ENCODE data around the gene TAX1BP1.
A peak's percentile ranks its signal among the peaks of the same experiment; 100 is the strongest.

The TAX1BP1 gene

DNA sequence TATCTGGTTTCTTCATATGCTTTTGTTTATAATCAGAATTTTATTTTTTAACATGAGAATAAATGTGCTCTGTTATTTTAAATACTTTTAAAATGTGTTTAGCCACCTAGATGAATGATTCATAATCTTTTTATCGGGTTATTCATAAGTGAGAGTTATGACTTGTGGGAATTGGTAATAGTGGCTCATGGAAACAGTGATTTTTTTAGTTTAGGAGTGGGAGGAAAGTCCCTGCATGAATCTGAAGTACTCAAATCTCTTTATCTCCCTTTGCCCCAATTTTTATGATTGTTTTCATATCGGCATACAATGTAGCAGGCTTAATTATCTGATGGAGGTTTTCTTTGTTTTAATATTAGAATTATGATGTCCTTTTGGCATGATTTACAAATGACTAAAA, 42.9 kb downstream of the TAX1BP1 start:
- no peak for DNase-seq

DNA sequence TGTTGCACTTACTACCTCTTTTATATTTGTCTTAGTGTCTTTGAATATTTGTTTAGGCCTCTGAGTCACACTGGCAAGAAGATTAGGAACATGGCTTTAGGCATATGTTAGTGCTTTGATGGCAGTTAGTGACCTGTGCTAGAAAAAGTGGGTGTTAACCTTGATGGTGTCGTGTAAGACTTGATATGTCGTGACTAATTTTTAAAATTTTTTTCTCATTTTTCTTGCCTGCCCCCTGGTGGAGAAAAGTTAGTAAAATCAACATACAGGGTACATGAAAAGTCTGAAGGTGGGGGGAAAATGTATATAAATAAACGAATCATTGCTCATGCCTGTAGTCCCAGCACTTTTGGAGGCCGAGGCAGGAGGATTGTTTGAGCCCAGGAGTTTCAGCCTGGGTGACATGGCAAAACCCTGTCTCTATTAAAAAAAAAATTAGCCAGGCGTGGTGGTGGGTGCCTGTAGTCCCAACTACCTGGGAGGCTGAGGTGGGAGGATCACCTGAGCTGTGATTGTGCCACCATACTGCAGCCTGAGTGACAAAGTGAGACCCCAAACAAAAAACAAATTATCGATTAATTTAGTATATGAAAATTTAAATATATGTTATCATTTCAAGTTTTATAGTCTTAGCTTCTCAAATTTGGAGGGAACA, 44.6 kb downstream of the TAX1BP1 start:
- peak in 1 of 2 experiments; percentile 55 for DNase-seq

DNA sequence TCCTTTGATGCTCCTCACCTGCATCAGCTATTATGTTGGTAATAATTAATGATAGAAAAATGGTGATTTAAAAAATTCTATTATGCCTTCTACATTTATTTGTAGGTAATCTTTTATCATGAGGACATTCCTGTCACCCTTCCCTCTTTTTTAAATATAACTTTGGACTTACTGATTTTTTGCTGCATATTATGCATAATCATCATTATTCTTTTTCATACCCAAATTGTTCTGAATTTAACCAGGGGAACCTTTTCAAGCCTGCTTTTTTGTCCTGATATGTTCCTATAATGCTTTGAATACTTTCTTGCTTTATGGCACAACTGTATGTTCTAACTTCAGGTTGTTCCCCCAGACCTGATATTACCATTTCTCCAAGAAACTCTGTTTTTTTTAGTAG, 48.5 kb downstream of the TAX1BP1 start:
- DNase-seq, result no peak

- DNase-seq, result no peak
Measured at GRCh38 chr7:27793780-27794179, 53.8 kb downstream of the TAX1BP1 start.

DNA sequence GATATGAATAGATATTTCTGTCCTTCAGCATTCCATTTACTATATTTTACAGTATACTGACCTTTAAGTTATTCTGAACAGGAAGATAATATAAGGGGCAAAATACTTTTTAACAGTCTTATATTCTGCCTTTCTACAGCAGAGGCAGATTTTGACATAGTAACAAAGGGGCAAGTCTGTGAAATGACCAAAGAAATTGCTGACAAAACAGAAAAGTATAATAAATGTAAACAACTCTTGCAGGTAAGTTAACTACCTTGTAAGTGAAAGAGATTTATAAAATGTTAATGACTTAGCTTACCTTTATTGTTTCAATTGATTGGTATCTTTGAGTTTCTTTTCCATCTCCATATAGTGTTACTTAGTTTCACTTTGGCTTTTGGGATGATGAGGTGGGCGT, 56.0 kb downstream of the TAX1BP1 start:
- no peak for DNase-seq

DNA sequence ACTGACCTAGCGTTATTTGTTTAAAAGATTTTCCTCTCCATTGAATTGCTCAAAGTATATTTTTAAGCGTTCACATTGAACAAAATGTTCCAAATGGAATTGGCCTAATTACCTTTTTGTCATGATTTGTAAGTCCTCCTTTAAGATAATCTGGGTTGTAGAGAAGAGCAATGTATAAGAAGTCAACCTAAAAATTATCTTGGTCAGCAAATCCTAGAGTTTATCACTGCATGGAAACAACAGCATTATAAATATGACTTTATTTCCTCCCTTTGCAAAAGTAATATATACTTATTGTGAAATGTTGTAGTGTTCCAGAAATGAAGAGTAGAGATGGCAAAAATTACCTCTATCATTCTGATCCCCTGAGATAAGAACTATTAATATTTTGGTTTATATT, 59.2 kb downstream of the TAX1BP1 start:
- DNase-seq, result no peak

DNA sequence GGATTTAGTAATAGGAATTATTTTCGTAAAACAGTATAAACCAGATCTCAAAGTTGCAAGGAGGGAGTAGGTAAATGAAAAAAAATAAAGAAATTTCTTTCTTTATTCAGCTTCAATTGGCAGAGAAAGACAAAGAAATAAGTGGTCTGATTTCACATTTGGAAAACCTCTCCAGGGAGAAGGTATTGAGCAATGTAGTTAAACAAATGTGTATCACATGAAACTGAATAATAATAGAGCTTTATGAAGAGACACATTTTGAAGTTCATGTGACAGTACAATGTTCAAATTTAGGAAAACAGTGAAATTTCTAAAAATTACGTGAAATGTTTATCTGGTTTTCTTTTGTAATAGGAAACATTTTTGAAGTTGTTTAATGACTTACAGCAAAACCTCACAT, 63.0 kb downstream of the TAX1BP1 start:
- no peak for DNase-seq

DNA sequence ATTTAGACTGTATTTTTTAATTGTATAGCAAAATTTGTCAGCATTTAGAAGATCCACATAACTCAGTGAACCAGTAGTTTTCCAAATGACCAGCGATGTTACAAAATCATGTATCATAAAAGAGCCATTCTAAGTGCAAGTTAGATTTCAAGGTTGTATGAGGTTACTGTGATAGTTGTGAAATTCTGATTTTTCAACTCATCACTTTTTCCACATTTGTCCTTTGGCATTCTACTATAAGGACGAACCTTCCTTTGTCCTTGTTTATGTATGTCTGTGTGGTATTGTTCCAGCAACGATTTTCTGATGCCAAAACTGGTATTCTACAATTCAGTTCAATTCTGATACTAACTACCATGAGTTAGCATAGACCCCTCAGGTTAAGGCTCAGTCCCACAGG, 64.2 kb downstream of the TAX1BP1 start:
- no peak for DNase-seq

DNA sequence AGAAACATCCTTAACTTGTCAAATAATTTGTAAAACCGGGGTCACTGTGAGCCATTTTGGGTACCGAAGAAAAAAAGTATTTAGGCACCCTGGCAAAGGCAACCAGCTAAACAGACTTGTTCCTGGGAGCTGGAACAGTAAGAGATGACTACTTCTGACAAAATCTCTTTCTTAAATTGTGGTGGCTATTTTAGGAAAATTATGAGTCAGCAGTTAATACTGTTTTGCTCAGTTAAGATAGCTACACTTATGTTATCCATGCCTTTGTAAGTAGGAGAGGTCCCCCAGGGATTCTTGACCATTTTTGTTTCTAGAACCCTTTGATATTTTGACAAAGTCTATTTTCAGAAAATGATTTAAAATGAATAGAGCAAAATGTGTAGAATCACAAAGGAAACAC, 68.7 kb downstream of the TAX1BP1 start:
- no peak for DNase-seq

DNA sequence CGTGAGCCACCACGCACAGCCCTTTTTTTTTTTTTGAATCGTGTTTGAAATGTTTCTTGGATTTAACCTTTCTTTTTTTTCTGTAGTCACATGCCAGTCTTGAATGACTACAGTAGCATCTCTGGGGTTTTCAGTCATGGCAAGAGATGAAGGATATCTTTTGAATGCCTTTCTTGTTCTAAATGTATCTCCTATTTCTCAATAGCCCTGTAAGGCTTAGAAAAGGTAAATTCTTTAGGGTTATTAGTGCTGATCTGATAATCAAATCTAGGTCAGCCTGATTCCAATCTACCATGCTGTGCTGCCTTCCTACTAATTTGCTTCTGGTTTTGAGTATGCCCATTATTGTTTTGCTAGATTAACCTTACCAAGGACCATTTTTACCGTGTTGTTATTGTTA, 70.2 kb downstream of the TAX1BP1 start:
- no peak for DNase-seq

- DNase-seq, result no peak
Measured at GRCh38 chr7:27812706-27813105, 72.7 kb downstream of the TAX1BP1 start.

- no peak for DNase-seq
Measured at GRCh38 chr7:27822245-27822644, 82.3 kb downstream of the TAX1BP1 start.

DNA sequence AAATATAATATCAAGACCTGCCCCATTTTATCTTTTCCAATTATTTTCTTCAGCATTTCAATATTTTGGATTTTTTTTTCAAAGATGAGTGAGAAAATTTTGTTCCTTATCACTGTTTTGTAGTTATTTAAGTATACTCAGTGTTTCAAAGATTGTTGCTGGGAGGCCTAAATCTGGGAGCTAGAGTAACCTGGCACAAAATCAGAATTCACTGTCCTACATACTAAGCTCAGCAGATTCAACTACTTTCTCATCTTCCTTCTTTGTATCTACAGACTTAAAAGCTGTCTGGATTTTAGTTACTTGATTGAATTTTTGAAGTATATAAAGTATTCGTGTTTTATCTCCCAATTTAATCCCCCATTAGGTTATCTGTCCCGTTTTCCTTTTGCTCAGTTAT, 85.9 kb downstream of the TAX1BP1 start:
- no peak for DNase-seq

DNA sequence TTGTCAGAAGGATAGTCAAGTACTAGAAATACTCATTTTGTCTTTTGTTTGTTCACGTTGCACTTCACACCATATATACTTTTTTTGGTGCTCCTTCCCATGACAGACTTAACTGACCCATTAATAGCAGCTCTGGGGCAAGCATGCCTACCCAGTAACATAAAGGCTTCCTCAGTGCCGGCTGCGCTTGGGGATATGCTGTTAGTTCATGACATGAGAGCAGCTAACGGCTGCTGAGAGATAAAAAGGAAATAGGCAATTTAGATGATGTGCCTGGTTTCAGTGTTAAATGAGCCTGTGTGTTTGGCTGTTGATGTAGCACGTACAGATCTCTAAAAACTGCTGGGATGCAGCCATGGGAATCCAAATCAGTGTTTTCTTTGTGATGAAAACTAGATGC, 86.4 kb downstream of the TAX1BP1 start:
- DNase-seq, result no peak

GRCh38 chr7:27834179-27834921, 94.4 kb downstream of the TAX1BP1 start:
- no peak for DNase-seq

DNA sequence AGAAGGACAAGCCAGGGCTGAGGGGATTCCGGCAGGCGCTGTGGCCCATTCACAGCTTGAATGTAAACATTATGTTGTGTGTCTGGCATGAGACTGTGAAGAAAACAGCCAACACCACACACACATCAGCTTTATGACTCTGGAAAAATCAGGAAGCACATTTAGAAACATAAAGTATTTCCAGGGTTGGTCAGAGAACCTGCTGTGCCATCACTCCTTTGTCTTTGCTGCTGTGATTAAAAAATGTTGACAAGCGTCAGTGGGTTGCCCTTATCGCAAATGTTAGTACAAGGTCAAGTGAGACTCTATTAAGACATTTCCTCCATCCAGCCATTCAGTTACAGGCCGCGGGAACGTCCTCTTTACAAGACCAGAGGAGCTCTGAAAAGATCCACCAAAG, 95.4 kb downstream of the TAX1BP1 start:
- no peak for DNase-seq

DNA sequence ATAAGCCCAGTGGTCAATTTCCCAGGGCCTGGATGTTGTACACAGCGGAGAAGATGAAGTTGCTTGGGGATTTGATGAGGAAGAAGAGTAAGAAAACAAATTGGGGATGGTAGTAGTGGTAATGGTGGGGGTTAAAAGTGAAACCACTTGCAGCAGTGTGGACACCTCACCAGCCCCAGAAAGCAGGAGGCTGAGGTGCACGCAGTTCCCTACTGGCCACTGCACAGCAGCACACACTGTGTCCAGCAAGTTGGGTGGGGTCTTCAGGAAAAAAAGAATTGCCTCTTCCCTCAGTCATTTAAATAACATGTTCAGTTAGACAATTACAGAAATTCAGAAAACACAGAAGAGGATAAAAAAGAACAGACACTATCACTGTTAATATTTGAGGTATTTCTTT, 96.6 kb downstream of the TAX1BP1 start:
- no peak for DNase-seq

GRCh38 chr7:27839099-27839498, 99.1 kb downstream of the TAX1BP1 start:
- DNase-seq, result no peak

- DNase-seq, result no peak
Measured at GRCh38 chr7:27840313-27840712, 100.4 kb downstream of the TAX1BP1 start.

GRCh38 chr7:27840760-27841364, 100.9 kb downstream of the TAX1BP1 start:
- no peak for DNase-seq

DNA sequence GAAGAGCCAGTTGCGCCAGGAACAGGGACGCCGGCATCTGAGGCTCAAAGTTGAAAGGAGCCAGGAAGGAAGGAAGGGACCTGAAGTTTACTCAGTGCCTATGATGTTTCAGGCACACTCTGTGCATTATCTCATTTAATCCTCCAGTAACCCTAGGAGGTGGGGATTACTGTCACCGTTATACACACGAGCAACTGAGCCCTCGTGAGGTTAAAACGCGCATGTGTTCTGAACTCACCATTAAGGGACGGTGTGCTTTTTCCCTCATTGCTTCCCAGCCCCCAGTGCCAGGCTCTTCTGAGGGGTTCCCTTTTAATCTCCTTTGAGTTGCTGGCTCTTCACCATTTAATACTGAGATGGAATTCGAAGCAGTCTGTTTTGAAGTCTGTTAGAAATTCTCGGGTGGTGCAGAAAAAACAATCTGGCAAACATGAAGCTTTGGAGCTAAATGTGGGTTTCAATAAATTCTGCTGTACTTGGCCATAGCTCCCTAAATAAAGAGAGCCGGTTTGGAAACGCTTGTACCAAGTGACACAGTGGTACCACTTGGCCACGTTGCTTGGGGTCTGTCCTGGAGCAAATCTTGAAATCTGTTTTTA, 102.2 kb downstream of the TAX1BP1 start:
- DNase-seq, result no peak

- DNase-seq, result no peak
Measured at GRCh38 chr7:27842851-27843250, 102.9 kb downstream of the TAX1BP1 start.

DNA sequence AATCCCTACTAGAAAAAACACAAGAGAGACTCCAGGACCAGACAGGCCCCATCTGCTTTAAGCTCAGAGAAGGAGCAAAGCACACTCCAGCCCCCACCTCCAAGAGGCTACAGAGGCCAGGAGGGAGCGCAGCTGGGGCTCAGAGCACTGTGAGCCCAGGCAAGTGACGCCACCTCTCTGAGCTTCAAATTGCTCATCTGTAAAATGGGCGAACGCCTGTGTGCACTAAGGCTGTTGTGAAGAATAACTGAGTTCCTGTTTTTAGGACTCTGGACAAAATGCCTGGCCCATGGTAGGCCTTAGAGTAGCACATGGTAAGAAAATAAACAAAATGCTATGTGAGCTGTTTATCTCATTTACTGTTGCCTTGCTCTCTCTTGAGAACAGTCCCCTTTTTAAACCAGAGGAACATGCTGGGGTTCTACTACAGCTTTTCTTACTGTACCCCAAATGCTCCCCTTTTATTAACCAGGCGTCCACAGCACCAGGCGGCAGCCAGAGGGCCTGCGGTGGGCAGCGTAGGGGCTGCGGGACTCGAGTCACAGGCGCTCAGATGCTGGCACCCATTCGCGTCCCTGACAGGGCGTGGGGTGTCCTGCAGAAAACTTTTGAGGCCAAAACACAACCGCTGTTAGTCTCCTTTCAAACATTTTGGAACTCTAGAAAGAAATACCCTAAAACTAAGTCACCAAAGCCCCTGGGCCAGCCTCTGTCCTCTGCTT, 103.8 kb downstream of the TAX1BP1 start:
- no peak for DNase-seq

Data from NCI-H526 (cell line).